Keratinocyte (primary cell): ENCODE measurements around the gene PPL. TPM values are rescaled to one million over a fixed set of nuclear protein-coding genes. Genes with fewer than 3 reads are reported as not detected.

ENCODE experiments used
- DNase-seq: peaks from one replicate; pipeline ENCODE4 v3.0.0-alpha.2; 2011; ENCODE audit warnings: low read depth, missing footprints, low spot score
- FAIRE-seq: peaks from 2 replicates; lab custom pipeline; 2011; peaks lifted over from hg19 to GRCh38; lab: Jason Lieb, UNC
- H2AFZ ChIP-seq: 2 replicates; pipeline ENCODE4 v1.6.0; 2012; ENCODE audit warnings: low read length, control low read depth, inconsistent platforms; ENCODE audit not compliant: control insufficient read depth
- H3K27ac ChIP-seq: 2 replicates; pipeline ENCODE4 v1.5.1; 2011; ENCODE audit warnings: low read length; ENCODE audit not compliant: control insufficient read depth, insufficient read depth
- H3K27me3 ChIP-seq: 3 replicates; pipeline ENCODE4 v1.6.0; 2011; ENCODE audit warnings: low read length; ENCODE audit not compliant: control insufficient read depth, insufficient read depth; ENCODE audit errors: extremely low read depth
- H3K36me3 ChIP-seq, 2 experiments: 2 replicates in 1 of 2; 3 replicates in 1 of 2; pipeline ENCODE4 v1.5.1; 2011; ENCODE audit warnings: low read length in 2 of 2, mild to moderate bottlenecking in 1 of 2; ENCODE audit not compliant: control insufficient read depth in 2 of 2, insufficient read depth in 2 of 2; ENCODE audit errors: extremely low read depth in 1 of 2
- H3K4me1 ChIP-seq: 3 replicates; pipeline ENCODE4 v1.5.1; 2011; ENCODE audit warnings: low read length; ENCODE audit not compliant: control insufficient read depth, insufficient read depth; ENCODE audit errors: extremely low read depth
- H3K4me2 ChIP-seq: 3 replicates; pipeline ENCODE4 v1.6.0; 2011; ENCODE audit warnings: low read depth, low read length; ENCODE audit not compliant: control insufficient read depth, insufficient read depth; ENCODE audit errors: extremely low read depth
- H3K4me3 ChIP-seq, 3 experiments: fragments of 200-600 bp in 1 of 3; sonication (generic) in 1 of 3; 2 replicates in 2 of 3; 3 replicates in 1 of 3; pipeline ENCODE4 v1.5.1; 2011 to 2016; ENCODE audit warnings: low read length in 3 of 3, mild to moderate bottlenecking in 3 of 3, control low read depth in 2 of 3, inconsistent platforms in 1 of 3, low read depth in 1 of 3, mixed read lengths in 1 of 3, mixed run types in 1 of 3, moderate library complexity in 1 of 3; ENCODE audit not compliant: control insufficient read depth in 2 of 3, insufficient read depth in 2 of 3; ENCODE audit errors: extremely low read depth in 1 of 3
- H3K79me2 ChIP-seq: 2 replicates; pipeline ENCODE4 v1.6.0; 2012; ENCODE audit warnings: low read length; ENCODE audit not compliant: control insufficient read depth, insufficient read depth
- H3K9ac ChIP-seq: 3 replicates; pipeline ENCODE4 v1.6.0; 2011; ENCODE audit warnings: low read length; ENCODE audit not compliant: control insufficient read depth, insufficient read depth; ENCODE audit errors: extremely low read depth
- H3K9me1 ChIP-seq: 3 replicates; pipeline ENCODE4 v1.6.0; 2011; ENCODE audit warnings: low read length; ENCODE audit not compliant: control insufficient read depth, insufficient read depth; ENCODE audit errors: extremely low read depth
- H3K9me3 ChIP-seq: 2 replicates; pipeline ENCODE4 v1.5.1; 2012; ENCODE audit warnings: low read depth, low read length; ENCODE audit not compliant: control insufficient read depth
- H4K20me1 ChIP-seq: 3 replicates; pipeline ENCODE4 v1.6.0; 2011; ENCODE audit warnings: low read length; ENCODE audit not compliant: control insufficient read depth, insufficient read depth; ENCODE audit errors: extremely low read depth
- EZH2 ChIP-seq: IDR thresholded peaks from one replicate; pipeline ENCODE4 v1.6.1; 2012; ENCODE audit warnings: inconsistent platforms, mild to moderate bottlenecking, low read length, moderate library complexity
- dilution Hi-C: fragments of 300-500 bp; cut with MboI; formaldehyde crosslinking; loops from one replicate; pipeline ENCODE4 v1.7.0; 2020; ENCODE audit warnings: low sequenced_read_pairs; ENCODE audit not compliant: extremely low pct_ligation_motif_present
- polyA plus RNA-seq, 5 experiments: library from polyadenylated mRNA; depleted of rRNA in 3 of 5; stranded (reverse) in 3 of 5; stranded (forward) in 1 of 5; unstranded in 1 of 5; fragments of >200 nt; gene quantifications; 1 replicate in 1 of 5; 2 replicates in 3 of 5; 3 replicates in 1 of 5; pipeline versions ENCODE4 v1.2.1 to v1.2.3, GENCODE V29; 2011 to 2012; ENCODE audit warnings: missing spikeins in 2 of 5, low read depth in 1 of 5, low replicate concordance in 1 of 5
- TF ChIP-seq, protein P1 (sequence below), 3 experiments: IDR thresholded peaks in 1 of 3; conservative IDR thresholded peaks in 1 of 3; optimal IDR thresholded peaks in 1 of 3; 2 replicates in 2 of 3; 3 replicates in 1 of 3; pipeline versions ENCODE3 to v1.5.1; 2011; ENCODE audit warnings: low read length in 3 of 3, mild to moderate bottlenecking in 3 of 3, moderate library complexity in 2 of 3, control low read depth in 1 of 3, inconsistent platforms in 1 of 3; ENCODE audit not compliant: insufficient read depth in 2 of 3; ENCODE audit errors: extremely low read depth in 1 of 3

Gene PPL
- polyA plus RNA-seq, 1 donor (not counting 4 experiments of a cell fraction or from before 2014, with no cell fraction given) = 26.6 TPM

DNA sequence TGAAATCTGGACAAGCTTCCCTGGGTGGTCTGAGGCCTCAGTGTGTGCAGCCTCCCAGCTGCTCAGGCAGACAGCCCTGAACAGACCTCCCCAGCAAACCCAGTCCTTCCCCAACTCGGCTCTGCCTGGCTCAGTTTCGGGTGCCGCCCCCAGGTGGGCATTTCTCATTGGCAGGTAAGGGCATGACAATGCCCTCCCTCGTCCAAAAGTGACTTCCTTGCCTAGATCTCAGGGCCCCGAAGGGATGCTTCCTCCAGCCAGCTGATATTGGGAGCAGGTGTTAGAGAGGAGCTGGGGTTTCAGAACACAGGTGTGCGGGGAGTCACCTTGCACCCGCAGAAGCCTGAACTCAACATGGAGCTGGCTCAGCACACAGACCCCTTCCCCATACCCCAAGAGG is 3.8 kb upstream of the PPL start:
- no peak overlapping the region for H2AFZ ChIP-seq
- no peaks in the 10 kb centered on the region for H3K9me1 ChIP-seq
- FAIRE-seq (no peak), DNase-seq (no peak)
- peaks cover 3% of the 10 kb centered on the region for H3K79me2 ChIP-seq
- no peaks in the 10 kb centered on the region for H3K27me3 ChIP-seq
- no peak for TF ChIP-seq EZH2
- TF ChIP-seq, protein P1, sequence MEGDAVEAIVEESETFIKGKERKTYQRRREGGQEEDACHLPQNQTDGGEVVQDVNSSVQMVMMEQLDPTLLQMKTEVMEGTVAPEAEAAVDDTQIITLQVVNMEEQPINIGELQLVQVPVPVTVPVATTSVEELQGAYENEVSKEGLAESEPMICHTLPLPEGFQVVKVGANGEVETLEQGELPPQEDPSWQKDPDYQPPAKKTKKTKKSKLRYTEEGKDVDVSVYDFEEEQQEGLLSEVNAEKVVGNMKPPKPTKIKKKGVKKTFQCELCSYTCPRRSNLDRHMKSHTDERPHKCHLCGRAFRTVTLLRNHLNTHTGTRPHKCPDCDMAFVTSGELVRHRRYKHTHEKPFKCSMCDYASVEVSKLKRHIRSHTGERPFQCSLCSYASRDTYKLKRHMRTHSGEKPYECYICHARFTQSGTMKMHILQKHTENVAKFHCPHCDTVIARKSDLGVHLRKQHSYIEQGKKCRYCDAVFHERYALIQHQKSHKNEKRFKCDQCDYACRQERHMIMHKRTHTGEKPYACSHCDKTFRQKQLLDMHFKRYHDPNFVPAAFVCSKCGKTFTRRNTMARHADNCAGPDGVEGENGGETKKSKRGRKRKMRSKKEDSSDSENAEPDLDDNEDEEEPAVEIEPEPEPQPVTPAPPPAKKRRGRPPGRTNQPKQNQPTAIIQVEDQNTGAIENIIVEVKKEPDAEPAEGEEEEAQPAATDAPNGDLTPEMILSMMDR (optimal IDR thresholded peaks at IDR 0.05 in 1 of 3, IDR thresholded peaks at IDR 0.05 in 1 of 3, conservative IDR thresholded peaks at IDR 0.05 in 1 of 3; ENCODE audit: extremely low read depth in 1 of 3, insufficient read depth in 2 of 3, low read length in 3 of 3) = no peak
- dilution Hi-C loops = no loop called here
- no peak overlapping the region for H3K27ac ChIP-seq
- no peak overlapping the region for H3K4me2 ChIP-seq
- no peaks in the 10 kb centered on the region for H3K9me3 ChIP-seq
- no peak overlapping the region for H3K4me3 ChIP-seq
- no peaks in the 10 kb centered on the region for H4K20me1 ChIP-seq
- peaks cover 49% of the 10 kb centered on the region for H3K4me1 ChIP-seq
- no peaks in the 10 kb centered on the region for H3K36me3 ChIP-seq
- no peak overlapping the region for H3K9ac ChIP-seq

DNA sequence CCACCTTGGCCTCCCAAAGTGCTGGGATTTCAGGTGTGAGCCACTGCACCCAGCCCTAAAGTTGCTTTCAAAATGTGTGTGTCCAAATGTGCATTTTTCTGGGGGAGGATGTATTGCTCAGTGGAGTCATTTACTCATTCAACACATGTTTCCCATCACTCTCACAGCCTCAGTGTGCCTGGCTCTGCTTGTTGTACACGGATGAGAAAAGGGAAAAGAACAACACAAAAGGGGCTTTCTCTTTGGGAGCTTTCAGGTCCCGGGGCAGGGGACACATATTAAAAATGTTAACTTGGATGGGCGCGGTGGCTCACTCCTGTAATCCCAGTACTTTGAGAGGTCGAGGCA is 1.7 kb upstream of the PPL start:
- H3K4me2 ChIP-seq = no peak overlapping the region
- DNase-seq (no peak), FAIRE-seq (no peak)
- TF ChIP-seq EZH2 = no peak
- TF ChIP-seq, protein P1 (optimal IDR thresholded peaks at IDR 0.05 in 1 of 3, IDR thresholded peaks at IDR 0.05 in 1 of 3, conservative IDR thresholded peaks at IDR 0.05 in 1 of 3; ENCODE audit: extremely low read depth in 1 of 3, insufficient read depth in 2 of 3, low read length in 3 of 3) = no peak
- H3K9me3 ChIP-seq = no peaks in the 10 kb centered on the region
- dilution Hi-C loops = no loop called here
- H3K4me1 ChIP-seq = peaks cover 38% of the 10 kb centered on the region
- H2AFZ ChIP-seq = no peak overlapping the region
- H3K27ac ChIP-seq = no peak overlapping the region
- H3K36me3 ChIP-seq = no peaks in the 10 kb centered on the region
- H3K9ac ChIP-seq = no peak overlapping the region
- H3K27me3 ChIP-seq = no peaks in the 10 kb centered on the region
- no peak overlapping the region for H3K4me3 ChIP-seq
- H3K9me1 ChIP-seq = no peaks in the 10 kb centered on the region
- H3K79me2 ChIP-seq = peaks cover 10% of the 10 kb centered on the region
- H4K20me1 ChIP-seq = no peaks in the 10 kb centered on the region
